MCF 10A (cell line): ENCODE data around the gene VAC14. TPM values are rescaled to one million over a fixed set of nuclear protein-coding genes. Genes with fewer than 3 reads are reported as not detected.

Source experiments
- BruUV-seq: library from RNA; stranded (reverse); fragments of 400-500 nt; replicated peaks from 2 replicates; lab custom pipeline; 2021; lab: Mats Ljungman, UMichigan
- CTCF ChIA-PET: fragments of 300-600 bp; sonication (Branson Sonifier 250); formaldehyde crosslinking; extraction: SDS; loops from one replicate; lab custom pipeline; 2021; ENCODE audit warnings: antibody characterized with exemption, inconsistent platforms; lab: Yijun Ruan, JAX
- POLR2A ChIA-PET: fragments of 300-600, 350-650 bp; sonication (Branson Sonifier 250); formaldehyde crosslinking; extraction: SDS; loops from one replicate; lab custom pipeline; 2020; ENCODE audit warnings: antibody characterized with exemption, inconsistent platforms; lab: Yijun Ruan, JAX
- DNase-seq: peaks from one replicate; pipeline ENCODE4 v3.0.0-alpha.2; 2018; ENCODE audit not compliant: unreplicated experiment
- H3K27ac Mint-ChIP-seq: one replicate; pipeline ENCODE4 v1.8.0; 2022; ENCODE audit warnings: mild to moderate bottlenecking, low read depth, mixed read lengths; ENCODE audit not compliant: unreplicated experiment
- H3K27me3 Mint-ChIP-seq: one replicate; pipeline ENCODE4 v1.8.0; 2022; ENCODE audit warnings: mixed read lengths; ENCODE audit not compliant: insufficient read depth, unreplicated experiment
- H3K36me3 Mint-ChIP-seq: one replicate; pipeline ENCODE4 v1.8.0; 2022; ENCODE audit warnings: mild to moderate bottlenecking, moderate library complexity, mixed read lengths; ENCODE audit not compliant: insufficient read depth, unreplicated experiment
- H3K4me1 Mint-ChIP-seq: one replicate; pipeline ENCODE4 v1.8.0; 2022; ENCODE audit warnings: mixed read lengths; ENCODE audit not compliant: insufficient read depth, unreplicated experiment
- H3K4me3 Mint-ChIP-seq: one replicate; pipeline ENCODE4 v1.8.0; 2022; ENCODE audit warnings: mild to moderate bottlenecking, moderate library complexity, mixed read lengths; ENCODE audit not compliant: unreplicated experiment
- H3K9me3 Mint-ChIP-seq: one replicate; pipeline ENCODE4 v1.8.0; 2022; ENCODE audit warnings: mixed read lengths; ENCODE audit not compliant: unreplicated experiment
- intact Hi-C: fragments of 100-400 bp; cut with micrococcal nuclease; formaldehyde crosslinking; loops from 2 replicates; pipeline ENCODE4 v1.14.1; 2022
- total RNA-seq: library from RNA; stranded (reverse); gene quantifications from 2 replicates; pipeline ENCODE4 v1.2.3, GENCODE V29; 2022
- TF ChIP-seq, protein P1 (sequence below): fragments of 200-600 bp; IDR thresholded peaks from one replicate; pipeline ENCODE4 v1.8.0; 2022; ENCODE audit warnings: antibody characterized with exemption, mild to moderate bottlenecking; ENCODE audit not compliant: unreplicated experiment

VAC14 gene
- total RNA-seq, 1 experiment from 2014 or later: 25.5 TPM

- H3K27ac Mint-ChIP-seq: no peak overlapping the region
- no TSS peak for BruUV-seq
- peaks cover 12% of the 10 kb centered on the region for H3K4me1 Mint-ChIP-seq
- DNase-seq: peak; percentile 76
- H3K36me3 Mint-ChIP-seq: peaks cover 38% of the 10 kb centered on the region
- no peaks in the 10 kb centered on the region for H3K27me3 Mint-ChIP-seq
- ChIA-PET CTCF (interaction anchor here (0.6 to 6.8 kb wide), 64 partner anchors 9 to 821 kb away, joined by 3 to 121 read pairs (median 4); partner anchors contain the start of gene MTSS2), POLR2A (interaction anchor here (0.6 to 2.5 kb wide), 14 partner anchors 10 to 750 kb away, joined by 3 to 12 read pairs (median 4); partner anchors contain the start of genes DDX19A, MTSS2 and VAC14)
- no peak overlapping the region for H3K4me3 Mint-ChIP-seq
- TF ChIP-seq, protein P1, sequence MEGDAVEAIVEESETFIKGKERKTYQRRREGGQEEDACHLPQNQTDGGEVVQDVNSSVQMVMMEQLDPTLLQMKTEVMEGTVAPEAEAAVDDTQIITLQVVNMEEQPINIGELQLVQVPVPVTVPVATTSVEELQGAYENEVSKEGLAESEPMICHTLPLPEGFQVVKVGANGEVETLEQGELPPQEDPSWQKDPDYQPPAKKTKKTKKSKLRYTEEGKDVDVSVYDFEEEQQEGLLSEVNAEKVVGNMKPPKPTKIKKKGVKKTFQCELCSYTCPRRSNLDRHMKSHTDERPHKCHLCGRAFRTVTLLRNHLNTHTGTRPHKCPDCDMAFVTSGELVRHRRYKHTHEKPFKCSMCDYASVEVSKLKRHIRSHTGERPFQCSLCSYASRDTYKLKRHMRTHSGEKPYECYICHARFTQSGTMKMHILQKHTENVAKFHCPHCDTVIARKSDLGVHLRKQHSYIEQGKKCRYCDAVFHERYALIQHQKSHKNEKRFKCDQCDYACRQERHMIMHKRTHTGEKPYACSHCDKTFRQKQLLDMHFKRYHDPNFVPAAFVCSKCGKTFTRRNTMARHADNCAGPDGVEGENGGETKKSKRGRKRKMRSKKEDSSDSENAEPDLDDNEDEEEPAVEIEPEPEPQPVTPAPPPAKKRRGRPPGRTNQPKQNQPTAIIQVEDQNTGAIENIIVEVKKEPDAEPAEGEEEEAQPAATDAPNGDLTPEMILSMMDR: peak; percentile 96
- H3K9me3 Mint-ChIP-seq: no peaks in the 10 kb centered on the region
- intact Hi-C loops: loop anchor here (1.0 to 10.0 kb wide), 4 partner anchors 56 to 246 kb away; partner anchors contain the start of genes COG4 and SF3B3
Measured at GRCh38 chr16:70770626-70771552, 30.1 kb downstream of the VAC14 start.

- no TSS peak for BruUV-seq
- DNase-seq: no peak
- Mint-ChIP-seq H3K9me3 (no peaks in the 10 kb centered on the region), H3K27me3 (no peaks in the 10 kb centered on the region), H3K36me3 (peaks cover 34% of the 10 kb centered on the region), H3K27ac (no peak overlapping the region), H3K4me3 (no peak overlapping the region), H3K4me1 (peaks cover 12% of the 10 kb centered on the region)
- CTCF ChIA-PET: interaction anchor here (0.6 to 6.8 kb wide), 41 partner anchors 9 to 408 kb away, joined by 3 to 121 read pairs (median 7); partner anchors contain the start of gene MTSS2
- intact Hi-C loops: loop anchor here (2.0 to 10.0 kb wide), 2 partner anchors 85 to 245 kb away; partner anchors contain the start of genes COG4 and SF3B3
- TF ChIP-seq, protein P1: no peak
- POLR2A ChIA-PET: interaction anchor here (0.7 to 2.5 kb wide), 6 partner anchors 26 to 751 kb away, joined by 3 to 12 read pairs (median 8); partner anchors contain the start of gene MTSS2
Measured at GRCh38 chr16:70770291-70770625, 30.7 kb downstream of the VAC14 start.

GRCh38 chr16:70769761-70770160, 31.2 kb downstream of the VAC14 start:
- peaks cover 12% of the 10 kb centered on the region for H3K4me1 Mint-ChIP-seq
- BruUV-seq: no TSS peak

More at GRCh38 chr16:70769761-70770160, 31.2 kb downstream of the VAC14 start:
- DNase-seq: no peak
- ChIA-PET CTCF (interaction anchor here (0.7 to 6.8 kb wide), 29 partner anchors 10 to 407 kb away, joined by 3 to 121 read pairs (median 8); partner anchors contain the start of gene MTSS2), POLR2A (interaction anchor here (0.9 to 2.5 kb wide), 4 partner anchors 9 to 85 kb away, joined by 3 to 12 read pairs (median 6); partner anchors contain the start of gene MTSS2)
- TF ChIP-seq, protein P1: no peak
- Mint-ChIP-seq H3K27me3 (no peaks in the 10 kb centered on the region), H3K4me3 (no peak overlapping the region), H3K36me3 (peaks cover 38% of the 10 kb centered on the region), H3K9me3 (no peaks in the 10 kb centered on the region), H3K27ac (no peak overlapping the region)
- intact Hi-C loops: loop anchor here (2.0 to 10.0 kb wide), 2 partner anchors 85 to 245 kb away; partner anchors contain the start of genes COG4 and SF3B3
